Measurements from ENCODE around the gene THG1L.

DNA sequence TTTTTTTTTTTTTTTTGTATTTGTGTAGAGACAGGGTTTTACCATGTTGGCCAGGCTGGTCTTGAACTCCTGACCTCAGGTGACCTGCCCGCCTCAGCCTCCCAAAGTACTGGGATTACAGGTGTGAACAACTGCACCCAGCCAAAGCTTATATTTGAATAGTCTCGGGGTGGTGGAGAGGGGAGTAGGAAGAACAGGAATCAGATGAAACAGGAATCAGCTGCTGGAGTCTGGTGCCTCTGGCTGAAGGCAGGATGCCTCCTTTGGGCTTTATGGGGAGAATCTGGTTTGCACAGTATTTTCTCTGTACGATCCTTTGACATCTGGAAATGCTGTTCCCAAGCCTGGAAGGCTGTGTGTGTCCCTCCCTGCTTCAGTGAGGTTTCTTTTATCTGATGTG, 49.0 kb upstream of the THG1L start:
- no peak for TF ChIP-seq POLR2A (IDR thresholded peaks at IDR 0.05)
- TF ChIP-seq, protein P1, sequence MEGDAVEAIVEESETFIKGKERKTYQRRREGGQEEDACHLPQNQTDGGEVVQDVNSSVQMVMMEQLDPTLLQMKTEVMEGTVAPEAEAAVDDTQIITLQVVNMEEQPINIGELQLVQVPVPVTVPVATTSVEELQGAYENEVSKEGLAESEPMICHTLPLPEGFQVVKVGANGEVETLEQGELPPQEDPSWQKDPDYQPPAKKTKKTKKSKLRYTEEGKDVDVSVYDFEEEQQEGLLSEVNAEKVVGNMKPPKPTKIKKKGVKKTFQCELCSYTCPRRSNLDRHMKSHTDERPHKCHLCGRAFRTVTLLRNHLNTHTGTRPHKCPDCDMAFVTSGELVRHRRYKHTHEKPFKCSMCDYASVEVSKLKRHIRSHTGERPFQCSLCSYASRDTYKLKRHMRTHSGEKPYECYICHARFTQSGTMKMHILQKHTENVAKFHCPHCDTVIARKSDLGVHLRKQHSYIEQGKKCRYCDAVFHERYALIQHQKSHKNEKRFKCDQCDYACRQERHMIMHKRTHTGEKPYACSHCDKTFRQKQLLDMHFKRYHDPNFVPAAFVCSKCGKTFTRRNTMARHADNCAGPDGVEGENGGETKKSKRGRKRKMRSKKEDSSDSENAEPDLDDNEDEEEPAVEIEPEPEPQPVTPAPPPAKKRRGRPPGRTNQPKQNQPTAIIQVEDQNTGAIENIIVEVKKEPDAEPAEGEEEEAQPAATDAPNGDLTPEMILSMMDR (IDR thresholded peaks at IDR 0.05): no peak
